ENCODE measurements around the gene SUSD6.
"Not testable (repeated sequence)": the region's sequence is repeated elsewhere in the genome, so short reads cannot be mapped to it uniquely, and the experiment has no call there.

Gene SUSD6

GRCh38 chr14:69632164-69632563, 20.8 kb downstream of the SUSD6 start:
- peaks cover 31 to 78% (median 71%) of the 10 kb centered on the region in 5 donors for H3K4me1 ChIP-seq (ENCODE audit: control insufficient read depth in 5 of 5, insufficient read depth in 5 of 5, low read length in 5 of 5)
- no peaks in the 10 kb centered on the region for H3K27me3 ChIP-seq (ENCODE audit: control insufficient read depth in 5 of 5, insufficient read depth in 4 of 5, low read length in 5 of 5)
- no peaks in the 10 kb centered on the region for H3K9me3 ChIP-seq (ENCODE audit: control insufficient read depth in 5 of 5, low read length in 5 of 5)
- H3K9ac ChIP-seq (ENCODE audit: low read length in 5 of 5) = peak overlapping the region in 1 of 5 donors; percentile 9
- H3K27ac ChIP-seq (ENCODE audit: low read depth, low read length) = no peak overlapping the region
- H3K36me3 ChIP-seq (ENCODE audit: control insufficient read depth in 5 of 5, insufficient read depth in 5 of 5, low read length in 5 of 5) = no peaks in the 10 kb centered on the region
- no peak overlapping the region for H3K4me3 ChIP-seq (ENCODE audit: low read depth in 1 of 5, low read length in 5 of 5)

DNA sequence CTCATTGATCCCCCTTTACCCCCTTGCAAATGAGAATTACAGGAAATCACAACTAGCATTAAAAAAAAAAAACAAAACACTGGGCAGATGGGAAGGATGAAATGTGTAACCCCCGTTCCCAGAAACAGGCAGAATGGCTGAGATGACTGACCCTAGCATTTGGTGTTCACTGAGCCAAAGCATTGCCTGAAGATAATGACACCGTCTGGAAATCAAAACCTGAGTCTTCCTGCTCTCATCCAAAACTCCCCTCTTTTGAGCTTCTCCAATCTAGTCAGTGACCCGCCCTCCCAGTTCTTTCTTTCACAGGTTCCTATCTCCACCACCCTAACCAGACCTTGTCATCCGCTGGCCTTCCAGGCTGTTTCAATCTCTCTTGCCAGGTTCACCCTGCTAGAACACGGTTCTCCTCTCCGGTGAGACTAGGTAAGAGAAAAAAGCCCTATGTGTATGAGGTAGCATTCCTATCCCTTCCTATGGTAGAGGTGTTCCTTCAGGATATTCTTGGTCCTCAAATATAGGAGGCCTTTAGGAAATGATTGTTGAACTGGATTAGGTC, 21.3 kb downstream of the SUSD6 start:
- H3K4me3 ChIP-seq (ENCODE audit: low read depth in 1 of 5, low read length in 5 of 5) = no peak overlapping the region
- H3K9ac ChIP-seq (ENCODE audit: low read length in 5 of 5) = no peak overlapping the region
- peaks cover 36 to 83% (median 76%) of the 10 kb centered on the region in 5 donors for H3K4me1 ChIP-seq (ENCODE audit: control insufficient read depth in 5 of 5, insufficient read depth in 5 of 5, low read length in 5 of 5)
- H3K36me3 ChIP-seq (ENCODE audit: control insufficient read depth in 5 of 5, insufficient read depth in 5 of 5, low read length in 5 of 5) = no peaks in the 10 kb centered on the region
- no peaks in the 10 kb centered on the region for H3K9me3 ChIP-seq (ENCODE audit: control insufficient read depth in 5 of 5, low read length in 5 of 5)
- no peaks in the 10 kb centered on the region for H3K27me3 ChIP-seq (ENCODE audit: control insufficient read depth in 5 of 5, insufficient read depth in 4 of 5, low read length in 5 of 5)
- H3K27ac ChIP-seq (ENCODE audit: low read depth, low read length) = no peak overlapping the region

GRCh38 chr14:69633238-69633637, 21.8 kb downstream of the SUSD6 start:
- Histone ChIP-seq H3K4me3 (ENCODE audit: low read depth in 1 of 5, low read length in 5 of 5) (no peak overlapping the region), H3K27me3 (ENCODE audit: control insufficient read depth in 5 of 5, insufficient read depth in 4 of 5, low read length in 5 of 5) (no peaks in the 10 kb centered on the region), H3K27ac (ENCODE audit: low read depth, low read length) (no peak overlapping the region), H3K9ac (ENCODE audit: low read length in 5 of 5) (no peak overlapping the region), H3K9me3 (ENCODE audit: control insufficient read depth in 5 of 5, low read length in 5 of 5) (no peaks in the 10 kb centered on the region), H3K36me3 (ENCODE audit: control insufficient read depth in 5 of 5, insufficient read depth in 5 of 5, low read length in 5 of 5) (no peaks in the 10 kb centered on the region), H3K4me1 (ENCODE audit: control insufficient read depth in 5 of 5, insufficient read depth in 5 of 5, low read length in 5 of 5) (peaks cover 36 to 89% (median 82%) of the 10 kb centered on the region in 5 donors)

GRCh38 chr14:69635981-69636639, 24.7 kb downstream of the SUSD6 start:
- no peaks in the 10 kb centered on the region for H3K36me3 ChIP-seq (ENCODE audit: control insufficient read depth in 5 of 5, insufficient read depth in 5 of 5, low read length in 5 of 5)
- H3K27me3 ChIP-seq (ENCODE audit: control insufficient read depth in 5 of 5, insufficient read depth in 4 of 5, low read length in 5 of 5) = no peaks in the 10 kb centered on the region
- peaks cover 0 to 4% (median 2%) of the 10 kb centered on the region in 5 donors for H3K9me3 ChIP-seq (ENCODE audit: control insufficient read depth in 5 of 5, low read length in 5 of 5)
- peak overlapping the region; percentile 69 for H3K27ac ChIP-seq (ENCODE audit: low read depth, low read length)
- H3K9ac ChIP-seq (ENCODE audit: low read length in 5 of 5) = peak overlapping the region in 3 of 5 donors; percentile 36 to 43 (median 40)
- H3K4me3 ChIP-seq (ENCODE audit: low read depth in 1 of 5, low read length in 5 of 5) = peak overlapping the region in 2 of 5 donors; percentile 13 to 30
- peaks cover 36 to 79% (median 75%) of the 10 kb centered on the region in 5 donors for H3K4me1 ChIP-seq (ENCODE audit: control insufficient read depth in 5 of 5, insufficient read depth in 5 of 5, low read length in 5 of 5)

DNA sequence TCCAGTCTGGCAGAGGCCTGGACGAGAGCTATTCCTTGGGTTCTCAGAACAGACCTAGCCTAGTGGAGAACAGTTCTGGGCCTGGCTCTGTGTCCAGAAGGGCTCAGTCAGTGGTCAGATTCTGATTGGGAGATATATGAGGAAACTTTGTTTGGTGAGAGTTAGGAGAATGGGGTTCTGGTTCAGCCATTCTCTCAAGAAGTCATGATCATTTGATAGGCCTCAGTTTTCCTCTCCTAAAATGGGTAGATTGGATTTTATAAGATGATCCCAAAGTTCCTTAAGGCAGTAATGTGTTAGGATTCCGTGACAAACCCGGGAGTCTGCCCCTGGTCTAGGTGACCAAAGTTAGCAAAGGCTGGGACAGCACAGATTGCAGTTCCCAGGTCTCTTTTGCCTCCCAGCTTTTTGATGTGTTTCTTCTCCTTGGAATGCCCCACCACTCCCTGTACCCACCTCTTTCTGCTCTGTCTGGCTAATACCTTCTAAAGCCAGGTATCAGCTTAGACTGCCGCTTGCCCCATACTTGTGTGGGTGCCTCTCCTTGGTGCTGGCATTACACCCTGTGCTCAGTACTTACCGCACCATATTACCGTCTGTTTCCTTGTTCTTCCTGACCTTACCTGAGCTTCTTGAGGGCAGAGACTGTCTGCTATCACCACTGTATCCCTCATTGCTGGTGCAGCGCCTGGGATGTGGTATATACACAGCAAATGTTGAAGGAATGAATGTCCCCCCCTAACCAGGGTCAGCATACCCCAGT, 25.5 kb downstream of the SUSD6 start:
- Histone ChIP-seq H3K4me3 (ENCODE audit: low read depth in 1 of 5, low read length in 5 of 5) (peak overlapping the region in 1 of 5 donors; percentile 13), H3K4me1 (ENCODE audit: control insufficient read depth in 5 of 5, insufficient read depth in 5 of 5, low read length in 5 of 5) (peaks cover 32 to 72% (median 67%) of the 10 kb centered on the region in 5 donors), H3K27ac (ENCODE audit: low read depth, low read length) (peak overlapping the region; percentile 69), H3K9me3 (ENCODE audit: control insufficient read depth in 5 of 5, low read length in 5 of 5) (peaks cover 0 to 4% (median 2%) of the 10 kb centered on the region in 5 donors), H3K27me3 (ENCODE audit: control insufficient read depth in 5 of 5, insufficient read depth in 4 of 5, low read length in 5 of 5) (no peaks in the 10 kb centered on the region), H3K36me3 (ENCODE audit: control insufficient read depth in 5 of 5, insufficient read depth in 5 of 5, low read length in 5 of 5) (no peaks in the 10 kb centered on the region), H3K9ac (ENCODE audit: low read length in 5 of 5) (peak overlapping the region in 2 of 5 donors; percentile 5 to 36)

DNA sequence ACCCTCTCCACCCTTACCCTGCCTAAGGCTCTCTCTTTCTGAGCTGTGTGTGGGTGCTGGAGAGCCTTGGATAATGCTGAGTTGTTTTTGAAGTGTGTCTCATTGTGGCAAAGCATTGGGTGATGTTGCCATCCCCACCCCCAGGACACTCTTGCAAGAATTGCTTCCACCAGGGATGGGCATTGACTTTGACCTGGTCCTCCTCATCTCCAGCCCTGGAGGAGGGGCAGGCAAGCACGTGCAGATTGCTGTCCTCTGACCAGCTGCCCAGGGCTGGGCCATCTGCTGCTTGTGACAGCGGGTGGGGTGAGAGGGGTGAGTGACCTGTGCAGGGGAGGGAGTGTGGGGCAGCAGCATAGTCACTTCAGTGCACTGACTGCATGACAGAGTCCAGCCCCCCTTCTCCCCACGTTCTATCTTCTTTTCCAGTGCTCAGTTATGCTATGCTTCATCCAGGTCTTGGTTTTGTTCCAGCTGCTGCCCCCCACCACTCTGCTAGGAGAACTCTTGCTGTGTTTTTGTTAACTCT, 26.2 kb downstream of the SUSD6 start:
- Histone ChIP-seq H3K4me3 (ENCODE audit: low read depth in 1 of 5, low read length in 5 of 5) (no peak overlapping the region), H3K36me3 (ENCODE audit: control insufficient read depth in 5 of 5, insufficient read depth in 5 of 5, low read length in 5 of 5) (no peaks in the 10 kb centered on the region), H3K9me3 (ENCODE audit: control insufficient read depth in 5 of 5, low read length in 5 of 5) (peaks cover 0 to 4% (median 2%) of the 10 kb centered on the region in 5 donors), H3K27ac (ENCODE audit: low read depth, low read length) (peak overlapping the region; percentile 69), H3K4me1 (ENCODE audit: control insufficient read depth in 5 of 5, insufficient read depth in 5 of 5, low read length in 5 of 5) (peaks cover 27 to 65% (median 61%) of the 10 kb centered on the region in 5 donors), H3K9ac (ENCODE audit: low read length in 5 of 5) (peak overlapping the region in 2 of 5 donors; percentile 5 to 26), H3K27me3 (ENCODE audit: control insufficient read depth in 5 of 5, insufficient read depth in 4 of 5, low read length in 5 of 5) (no peaks in the 10 kb centered on the region)

DNA sequence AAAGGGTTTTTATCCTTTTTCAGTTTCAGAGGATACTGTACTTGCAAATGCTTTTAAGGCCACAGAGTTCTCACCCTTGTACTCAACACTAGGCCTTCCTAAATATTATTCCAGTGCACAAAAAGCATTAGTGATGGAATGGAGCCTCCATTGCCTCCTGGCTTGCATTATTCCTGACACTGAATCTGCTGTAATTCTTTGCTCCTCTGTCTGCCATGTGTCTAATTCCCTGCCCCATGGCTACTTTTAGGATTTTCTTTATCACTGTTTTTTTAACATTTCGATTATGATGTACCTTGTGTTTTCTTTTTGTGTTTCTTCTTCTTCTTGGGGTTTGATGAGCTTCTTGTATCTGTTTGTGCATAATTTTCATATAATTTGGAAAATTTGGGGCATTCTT, 29.5 kb downstream of the SUSD6 start:
- Histone ChIP-seq H3K4me3 (ENCODE audit: low read depth in 1 of 5, low read length in 5 of 5) (no peak overlapping the region), H3K36me3 (ENCODE audit: control insufficient read depth in 5 of 5, insufficient read depth in 5 of 5, low read length in 5 of 5) (no peaks in the 10 kb centered on the region), H3K9me3 (ENCODE audit: control insufficient read depth in 5 of 5, low read length in 5 of 5) (peaks cover 0 to 4% (median 2%) of the 10 kb centered on the region in 5 donors), H3K27ac (ENCODE audit: low read depth, low read length) (no peak overlapping the region), H3K4me1 (ENCODE audit: control insufficient read depth in 5 of 5, insufficient read depth in 5 of 5, low read length in 5 of 5) (peaks cover 14 to 54% (median 47%) of the 10 kb centered on the region in 5 donors), H3K27me3 (ENCODE audit: control insufficient read depth in 5 of 5, insufficient read depth in 4 of 5, low read length in 5 of 5) (no peaks in the 10 kb centered on the region), H3K9ac (ENCODE audit: low read length in 5 of 5) (no peak overlapping the region)

GRCh38 chr14:69642212-69642793, 30.9 kb downstream of the SUSD6 start:
- not testable (repeated sequence) for H3K27ac ChIP-seq (ENCODE audit: low read depth, low read length); H3K9me3 ChIP-seq (ENCODE audit: control insufficient read depth in 5 of 5, low read length in 5 of 5); H3K36me3 ChIP-seq (ENCODE audit: control insufficient read depth in 5 of 5, insufficient read depth in 5 of 5, low read length in 5 of 5); H3K4me3 ChIP-seq (ENCODE audit: low read depth in 1 of 5, low read length in 5 of 5); H3K27me3 ChIP-seq (ENCODE audit: control insufficient read depth in 5 of 5, insufficient read depth in 4 of 5, low read length in 5 of 5); H3K9ac ChIP-seq (ENCODE audit: low read length in 5 of 5)
- H3K4me1 ChIP-seq (ENCODE audit: control insufficient read depth in 5 of 5, insufficient read depth in 5 of 5, low read length in 5 of 5) = peaks cover 4 to 42% (median 33%) of the 10 kb centered on the region in 5 donors

- peaks cover 3 to 41% (median 26%) of the 10 kb centered on the region in 5 donors for H3K4me1 ChIP-seq (ENCODE audit: control insufficient read depth in 5 of 5, insufficient read depth in 5 of 5, low read length in 5 of 5)
- no peak overlapping the region for H3K9ac ChIP-seq (ENCODE audit: low read length in 5 of 5)
Measured at GRCh38 chr14:69643430-69644200, 32.2 kb downstream of the SUSD6 start.

More at GRCh38 chr14:69643430-69644200, 32.2 kb downstream of the SUSD6 start:
- no peak overlapping the region for H3K4me3 ChIP-seq (ENCODE audit: low read depth in 1 of 5, low read length in 5 of 5)
- H3K9me3 ChIP-seq (ENCODE audit: control insufficient read depth in 5 of 5, low read length in 5 of 5) = peaks cover 0 to 4% (median 2%) of the 10 kb centered on the region in 5 donors
- no peaks in the 10 kb centered on the region for H3K27me3 ChIP-seq (ENCODE audit: control insufficient read depth in 5 of 5, insufficient read depth in 4 of 5, low read length in 5 of 5)
- H3K36me3 ChIP-seq (ENCODE audit: control insufficient read depth in 5 of 5, insufficient read depth in 5 of 5, low read length in 5 of 5) = peaks cover 0 to 2% (median 0%) of the 10 kb centered on the region in 5 donors
- H3K27ac ChIP-seq (ENCODE audit: low read depth, low read length) = no peak overlapping the region
